B cell (primary cell): ENCODE data around the gene GSG1L. TPM values are rescaled to one million over a fixed set of nuclear protein-coding genes. Genes with fewer than 3 reads are reported as not detected.

Experiments used
- ATAC-seq: fragments of 200-7000 bp; cut with Tn5 transposase; one replicate; pipeline ENCODE4 v1.10.0; 2021; ENCODE audit warnings: low read depth, mild to moderate bottlenecking, moderate number of reproducible peaks, moderate library complexity
- CTCF ChIA-PET: fragments of 350-600 bp; sonication (Branson Sonifier 250); formaldehyde crosslinking; loops from one replicate; lab custom pipeline; 2021; ENCODE audit warnings: antibody characterized with exemption, inconsistent platforms; lab: Charles Lee
- POLR2A ChIA-PET: fragments of 350-600 bp; sonication (Branson Sonifier 250); formaldehyde crosslinking; loops from one replicate; lab custom pipeline; 2021; ENCODE audit warnings: antibody characterized with exemption; lab: Charles Lee
- DNase-seq: peaks from one replicate; pipeline ENCODE4 v3.0.0; 2013
- H2AFZ ChIP-seq: 2 replicates; pipeline ENCODE4 v1.6.1; 2012; ENCODE audit warnings: mild to moderate bottlenecking, low read depth, low read length; ENCODE audit not compliant: insufficient read depth, poor library complexity, severe bottlenecking
- H3K27ac ChIP-seq, 2 donors: 1 replicate in 1 of 2; 2 replicates in 1 of 2; pipeline ENCODE4 v1.5.1; 2012 to 2013; ENCODE audit warnings: low read length in 2 of 2, mild to moderate bottlenecking in 2 of 2, moderate library complexity in 1 of 2
- H3K27me3 ChIP-seq, 4 experiments: fragments of 200-600 bp in 1 of 4; sonication (generic) in 1 of 4; replicated peaks in 1 of 4; 1 replicate in 2 of 4; 2 replicates in 2 of 4; pipeline versions ENCODE4 v1.6.1 to v1.7.0; 2013 to 2016; ENCODE audit warnings: low read length in 3 of 4, mild to moderate bottlenecking in 2 of 4, mixed read lengths in 1 of 4, moderate library complexity in 1 of 4; ENCODE audit not compliant: insufficient read depth in 4 of 4, control insufficient read depth in 3 of 4; ENCODE audit errors: control extremely low read depth in 1 of 4
- H3K36me3 ChIP-seq, 2 experiments: replicated peaks in 1 of 2; 1 replicate in 1 of 2; 2 replicates in 1 of 2; pipeline versions ENCODE4 v1.6.1 to v1.7.1; 2013; ENCODE audit warnings: low read length in 1 of 2; ENCODE audit not compliant: insufficient read depth in 2 of 2, control insufficient read depth in 1 of 2; ENCODE audit errors: control extremely low read depth in 1 of 2, extremely low read depth in 1 of 2
- H3K4me1 ChIP-seq, 2 donors: fragments of 200-600 bp in 1 of 2; sonication (generic) in 1 of 2; 1 replicate in 1 of 2; 2 replicates in 1 of 2; pipeline versions ENCODE4 v1.5.1 to v1.6.1; 2013 to 2017; ENCODE audit warnings: low read length in 2 of 2; ENCODE audit not compliant: control insufficient read depth in 2 of 2, insufficient read depth in 2 of 2
- H3K4me2 ChIP-seq: replicated peaks from 2 replicates; pipeline ENCODE3; 2012; ENCODE audit warnings: mild to moderate bottlenecking, low read depth, low read length; ENCODE audit not compliant: poor library complexity, severe bottlenecking
- H3K4me3 ChIP-seq, 5 experiments: fragments of 200-600 bp in 1 of 5; sonication (generic) in 1 of 5; 1 replicate in 3 of 5; 2 replicates in 2 of 5; pipeline versions ENCODE4 v1.5.1 to v1.7.0; 2011 to 2016; ENCODE audit warnings: low read length in 4 of 5, mild to moderate bottlenecking in 4 of 5, low read depth in 2 of 5, control low read depth in 1 of 5, moderate library complexity in 1 of 5; ENCODE audit not compliant: insufficient read depth in 1 of 5; ENCODE audit errors: control extremely low read depth in 1 of 5, extremely low read depth in 1 of 5
- H3K79me2 ChIP-seq: fragments of 200-600 bp; sonication (generic); one replicate; pipeline ENCODE4 v1.6.0; 2016; ENCODE audit warnings: low read length; ENCODE audit not compliant: control insufficient read depth, insufficient read depth
- H3K9ac ChIP-seq: fragments of 200-600 bp; sonication (generic); 2 replicates; pipeline ENCODE4 v1.6.1; 2017; ENCODE audit warnings: mild to moderate bottlenecking, low read length, moderate library complexity
- H3K9me3 ChIP-seq, 3 donors: one replicate each; pipeline versions ENCODE4 v1.6.1 to v1.7.1; 2013; ENCODE audit warnings: low read length in 2 of 3; ENCODE audit not compliant: control insufficient read depth in 2 of 3, insufficient read depth in 1 of 3; ENCODE audit errors: control extremely low read depth in 1 of 3
- H4K20me1 ChIP-seq: 2 replicates; pipeline ENCODE4 v1.6.0; 2012; ENCODE audit warnings: mild to moderate bottlenecking, low read length; ENCODE audit not compliant: insufficient read depth, control insufficient read depth, poor library complexity, severe bottlenecking
- H3K27ac Mint-ChIP-seq: one replicate; pipeline ENCODE4 v1.8.0; 2021; ENCODE audit warnings: mixed read lengths
- H3K27me3 Mint-ChIP-seq: one replicate; pipeline ENCODE4 v1.8.0; 2021; ENCODE audit warnings: mixed read lengths
- H3K4me1 Mint-ChIP-seq: one replicate; pipeline ENCODE4 v1.8.0; 2021; ENCODE audit warnings: mixed read lengths
- H3K4me3 Mint-ChIP-seq: one replicate; pipeline ENCODE4 v1.8.0; 2021; ENCODE audit warnings: mixed read lengths
- H3K9me3 Mint-ChIP-seq: one replicate; pipeline ENCODE4 v1.8.0; 2022; ENCODE audit warnings: mixed read lengths; ENCODE audit not compliant: insufficient read depth
- CTCF ChIP-seq: fragments of 200-600 bp; IDR thresholded peaks from one replicate; pipeline ENCODE4 v1.8.0; 2022; ENCODE audit warnings: antibody characterized with exemption, mild to moderate bottlenecking
- EZH2 ChIP-seq: IDR thresholded peaks from 2 replicates; pipeline ENCODE4 v1.6.1; 2012; ENCODE audit warnings: borderline replicate concordance, low read depth, mild to moderate bottlenecking, moderate library complexity, low read length; ENCODE audit not compliant: insufficient read depth, poor library complexity, severe bottlenecking
- WGBS: methylation state at CpG from one replicate; pipeline ENCODE4 v1.1.5; 2013; ENCODE audit warnings: missing lambda C conversion rate; ENCODE audit not compliant: insufficient coverage; 5-methylcytosine and 5-hydroxymethylcytosine counted together
- intact Hi-C: fragments of 100-400 bp; cut with micrococcal nuclease; formaldehyde crosslinking; loops from one replicate; pipeline ENCODE4 v1.10.0; 2022
- polyA plus RNA-seq: library from polyadenylated mRNA; depleted of rRNA; stranded (reverse); fragments of >200 nt; gene quantifications from 2 replicates; pipeline ENCODE4 v1.2.3, GENCODE V29; 2012
- total RNA-seq, 2 donors: library from RNA; stranded (reverse); fragments of 120-200 nt in 1 of 2; gene quantifications; 1 replicate in 1 of 2; 2 replicates in 1 of 2; pipeline versions ENCODE4 v1.2.3 to v1.2.4, GENCODE V29; 2013 to 2022

Gene GSG1L
- total and polyA plus RNA-seq, 2 donors (not counting 1 experiment from before 2014, with no cell fraction given) = 0.01 TPM; not detected in 1

- no peaks in the 10 kb centered on the region for H3K27me3 ChIP-seq
- H2AFZ ChIP-seq = no peak overlapping the region
- CTCF ChIA-PET = no interaction called here
- H3K79me2 ChIP-seq = no peaks in the 10 kb centered on the region
- no peak overlapping the region for H3K4me3 ChIP-seq
- POLR2A ChIA-PET = no interaction called here
- ATAC-seq = no peak
- DNase-seq = no peak
- no peaks in the 10 kb centered on the region for H4K20me1 ChIP-seq
- H3K4me1 ChIP-seq = no peaks in the 10 kb centered on the region
- whole genome bisulfite sequencing = 95% methylated on average over 4 of the region's 4 CpGs
- peaks cover 0 to 12% (median 0%) of the 10 kb centered on the region in 3 donors for H3K9me3 ChIP-seq
- H3K9me3 Mint-ChIP-seq = peaks cover 2% of the 10 kb centered on the region
- no peaks in the 10 kb centered on the region for H3K27me3 Mint-ChIP-seq
- no peaks in the 10 kb centered on the region for H3K4me1 Mint-ChIP-seq
- H3K27ac ChIP-seq = no peak overlapping the region
- intact Hi-C loops = no loop called here
- H3K4me2 ChIP-seq = no peak overlapping the region
- no peak overlapping the region for H3K4me3 Mint-ChIP-seq
- TF ChIP-seq EZH2 (no peak), CTCF (no peak)
- no peak overlapping the region for H3K9ac ChIP-seq
- no peak overlapping the region for H3K27ac Mint-ChIP-seq
- no peaks in the 10 kb centered on the region for H3K36me3 ChIP-seq
Measured at GRCh38 chr16:28025631-28026030, 37.9 kb downstream of the GSG1L start.

GRCh38 chr16:28019218-28019617, 44.3 kb downstream of the GSG1L start:
- no peaks in the 10 kb centered on the region for H3K4me1 Mint-ChIP-seq
- peaks cover 0 to 22% (median 4%) of the 10 kb centered on the region in 3 donors for H3K9me3 ChIP-seq
- no peak for TF ChIP-seq EZH2
- no peak for TF ChIP-seq CTCF
- no peaks in the 10 kb centered on the region for H4K20me1 ChIP-seq
- H3K4me3 Mint-ChIP-seq = no peak overlapping the region
- CTCF ChIA-PET = no interaction called here
- H3K4me1 ChIP-seq = no peaks in the 10 kb centered on the region
- H3K4me2 ChIP-seq = no peak overlapping the region
- H2AFZ ChIP-seq = no peak overlapping the region
- H3K9me3 Mint-ChIP-seq = peaks cover 2% of the 10 kb centered on the region
- peaks cover 0 to 4% (median 0%) of the 10 kb centered on the region in 4 experiments for H3K27me3 ChIP-seq
- intact Hi-C loops = no loop called here
- no peak overlapping the region for H3K27ac Mint-ChIP-seq
- H3K9ac ChIP-seq = no peak overlapping the region
- ATAC-seq (no peak), DNase-seq (no peak)
- 100% methylated on average over 1 of the region's 5 CpGs for WGBS
- H3K36me3 ChIP-seq = no peaks in the 10 kb centered on the region
- no peak overlapping the region for H3K4me3 ChIP-seq
- peaks cover 15% of the 10 kb centered on the region for H3K27me3 Mint-ChIP-seq
- POLR2A ChIA-PET = no interaction called here
- H3K27ac ChIP-seq = no peak overlapping the region
- H3K79me2 ChIP-seq = no peaks in the 10 kb centered on the region
